Activated naive CD4-positive, alpha-beta T cell treated with anti-CD3 and anti-CD28 coated beads, Interleukin-2, amount 50 U/mL, for 72 hours (primary cell): ENCODE results near the gene TIMP3. TPM values are rescaled to one million over a fixed set of nuclear protein-coding genes. Genes with fewer than 3 reads are reported as not detected.
"Not testable (repeated sequence)": the region's sequence is repeated elsewhere in the genome, so short reads cannot be mapped to it uniquely, and the experiment has no call there.

Experiments used
- ATAC-seq, 2 donors: fragments of 150-1000 bp; cut with Tn5 transposase; 2 replicates each; pipeline ENCODE4 v1.10.0; 2021; ENCODE audit warnings: mild to moderate bottlenecking in 2 of 2, moderate library complexity in 2 of 2
- DNase-seq, 2 donors: peaks; one replicate each; pipeline ENCODE4 v3.0.0; 2021 to 2022; ENCODE audit warnings: low spot score in 2 of 2
- H3K27ac Mint-ChIP-seq, 2 donors: one replicate each; pipeline ENCODE4 v1.8.0; 2022; ENCODE audit warnings: mild to moderate bottlenecking in 2 of 2, mixed read lengths in 2 of 2
- H3K36me3 Mint-ChIP-seq, 2 donors: one replicate each; pipeline ENCODE4 v1.8.0; 2022; ENCODE audit warnings: mixed read lengths in 2 of 2
- H3K9me3 Mint-ChIP-seq, 2 donors: one replicate each; pipeline ENCODE4 v1.8.0; 2022; ENCODE audit warnings: mixed read lengths in 2 of 2
- total RNA-seq, 2 donors: library from RNA; stranded (reverse); gene quantifications; one replicate each; pipeline ENCODE4 v1.2.3, GENCODE V29; 2022

The TIMP3 gene
- total RNA-seq, 2 donors from 2014 or later = not detected

DNA sequence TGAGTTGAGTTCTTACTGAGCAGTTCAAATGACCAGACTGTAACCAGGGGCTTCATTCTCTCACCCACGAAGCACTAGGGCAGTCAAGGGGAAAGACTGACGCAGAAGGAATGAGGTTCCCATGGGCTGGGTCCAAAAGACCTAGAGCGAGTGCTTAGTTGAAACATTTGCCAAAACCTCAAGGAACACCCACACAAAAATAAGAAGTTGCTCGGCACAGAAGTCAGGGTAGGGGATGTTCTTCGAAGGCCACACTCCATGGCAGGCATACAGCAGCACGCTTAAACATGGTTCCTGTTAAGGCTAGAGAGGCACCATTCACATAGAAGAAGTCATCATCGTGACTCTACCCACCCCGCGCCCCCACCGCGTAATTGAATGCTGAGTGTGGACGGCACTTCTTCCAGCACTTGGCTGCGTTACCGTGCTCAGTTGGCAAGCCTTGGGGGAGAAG, 52.9 kb downstream of the TIMP3 start:
- H3K36me3 Mint-ChIP-seq = no peaks in the 10 kb centered on the region
- no peaks in the 10 kb centered on the region for H3K9me3 Mint-ChIP-seq
- DNase-seq (no peak), ATAC-seq (no peak)
- no peak overlapping the region for H3K27ac Mint-ChIP-seq

DNA sequence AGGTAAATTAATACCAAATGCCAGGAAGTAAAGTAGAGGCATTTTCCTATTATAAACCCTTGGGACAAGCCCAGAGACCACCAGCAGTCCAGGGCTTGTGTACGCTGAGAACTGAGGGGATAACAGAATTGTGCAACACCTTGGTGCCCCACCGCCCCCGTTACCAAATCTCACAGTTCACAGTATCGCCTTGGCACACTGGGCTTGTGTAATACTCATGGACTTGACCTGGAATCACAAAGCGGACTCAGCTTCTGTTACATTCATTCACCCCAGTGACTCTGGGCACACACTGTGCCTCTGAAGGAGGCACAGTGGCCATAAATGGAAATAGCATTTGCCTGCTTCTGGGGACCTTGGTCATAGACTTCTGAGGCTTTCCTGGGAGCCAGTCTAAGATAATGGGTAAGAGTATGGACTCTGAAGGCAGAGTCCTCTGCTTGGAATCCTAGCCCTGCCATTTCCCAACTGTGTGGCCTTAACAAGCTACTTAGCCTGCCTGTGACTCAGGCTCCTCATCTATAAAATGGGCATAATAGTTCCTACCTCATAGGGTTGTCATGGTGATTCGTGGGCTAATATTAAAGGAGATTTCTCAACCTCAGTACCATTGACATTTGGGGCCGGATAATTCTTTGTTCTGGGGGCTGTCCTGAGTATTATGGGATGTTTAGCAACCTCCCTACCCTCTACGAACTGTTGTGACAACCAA, 53.7 kb downstream of the TIMP3 start:
- Mint-ChIP-seq H3K36me3 (no peaks in the 10 kb centered on the region), H3K27ac (no peak overlapping the region), H3K9me3 (no peaks in the 10 kb centered on the region)
- ATAC-seq (no peak), DNase-seq (no peak)

DNA sequence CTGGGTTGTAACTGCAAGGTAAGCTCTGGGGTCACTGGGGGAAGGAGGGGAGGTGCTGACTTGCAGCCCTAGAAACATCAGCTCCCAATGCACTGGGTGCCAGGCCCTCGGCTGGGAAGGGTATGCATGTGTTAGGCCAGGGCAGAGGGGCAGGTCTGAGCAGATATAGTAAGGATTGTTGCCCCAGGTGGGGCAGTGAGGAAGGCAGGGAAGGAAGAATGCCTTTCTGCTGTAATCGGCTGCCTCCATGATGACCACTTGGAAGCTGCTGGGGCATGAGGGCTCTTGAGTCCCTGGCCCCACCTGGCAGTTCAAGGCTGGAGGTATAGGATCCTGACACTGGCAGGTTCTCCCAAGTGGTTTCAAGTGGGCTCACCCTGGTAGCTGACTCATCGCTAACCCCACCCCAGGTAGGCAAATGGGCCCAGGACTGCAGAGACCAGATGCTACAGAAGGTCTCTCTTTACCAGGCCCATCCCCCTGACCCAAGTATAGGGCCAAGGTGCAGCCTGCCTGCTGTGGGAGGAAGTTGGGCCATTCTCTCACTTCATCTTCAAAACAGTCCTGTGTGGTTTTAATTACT, 56.7 kb downstream of the TIMP3 start:
- H3K36me3 Mint-ChIP-seq = no peaks in the 10 kb centered on the region
- ATAC-seq (no peak), DNase-seq (no peak)
- no peak overlapping the region for H3K27ac Mint-ChIP-seq
- H3K9me3 Mint-ChIP-seq = no peaks in the 10 kb centered on the region

DNA sequence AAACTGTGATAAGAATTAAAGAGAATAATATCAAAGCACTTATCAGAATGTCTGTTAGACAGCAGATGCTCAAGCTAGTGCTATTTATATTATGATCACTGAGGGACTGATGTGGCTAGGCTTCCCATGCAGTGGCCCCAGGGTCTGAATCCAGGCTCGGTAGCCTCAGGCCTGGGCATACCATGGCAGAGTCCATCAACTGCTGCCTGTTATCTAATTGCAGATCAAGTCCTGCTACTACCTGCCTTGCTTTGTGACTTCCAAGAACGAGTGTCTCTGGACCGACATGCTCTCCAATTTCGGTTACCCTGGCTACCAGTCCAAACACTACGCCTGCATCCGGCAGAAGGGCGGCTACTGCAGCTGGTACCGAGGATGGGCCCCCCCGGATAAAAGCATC, 57.5 kb downstream of the TIMP3 start:
- Mint-ChIP-seq H3K36me3 (no peaks in the 10 kb centered on the region), H3K9me3 (no peaks in the 10 kb centered on the region), H3K27ac (no peak overlapping the region)
- ATAC-seq (no peak), DNase-seq (no peak)

DNA sequence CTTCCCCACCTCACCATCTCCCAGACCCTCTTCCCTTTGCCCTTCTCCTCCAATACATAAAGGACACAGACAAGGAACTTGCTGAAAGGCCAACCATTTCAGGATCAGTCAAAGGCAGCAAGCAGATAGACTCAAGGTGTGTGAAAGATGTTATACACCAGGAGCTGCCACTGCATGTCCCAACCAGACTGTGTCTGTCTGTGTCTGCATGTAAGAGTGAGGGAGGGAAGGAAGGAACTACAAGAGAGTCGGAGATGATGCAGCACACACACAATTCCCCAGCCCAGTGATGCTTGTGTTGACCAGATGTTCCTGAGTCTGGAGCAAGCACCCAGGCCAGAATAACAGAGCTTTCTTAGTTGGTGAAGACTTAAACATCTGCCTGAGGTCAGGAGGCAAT, 58.2 kb downstream of the TIMP3 start:
- Mint-ChIP-seq H3K9me3 (no peaks in the 10 kb centered on the region), H3K27ac (no peak overlapping the region), H3K36me3 (no peaks in the 10 kb centered on the region)
- no peak for DNase-seq
- no peak for ATAC-seq

DNA sequence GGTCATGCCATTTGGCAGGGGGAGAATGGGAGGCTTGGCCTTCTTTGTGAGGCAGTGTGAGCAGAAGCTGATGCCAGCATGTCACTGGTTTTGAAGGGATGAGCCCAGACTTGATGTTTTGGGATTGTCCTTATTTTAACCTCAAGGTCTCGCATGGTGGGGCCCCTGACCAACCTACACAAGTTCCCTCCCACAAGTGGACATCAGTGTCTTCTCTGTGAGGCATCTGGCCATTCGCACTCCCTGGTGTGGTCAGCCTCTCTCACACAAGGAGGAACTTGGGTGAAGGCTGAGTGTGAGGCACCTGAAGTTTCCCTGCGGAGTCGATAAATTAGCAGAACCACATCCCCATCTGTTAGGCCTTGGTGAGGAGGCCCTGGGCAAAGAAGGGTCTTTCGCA, 59.8 kb downstream of the TIMP3 start:
- Mint-ChIP-seq H3K9me3 (no peaks in the 10 kb centered on the region), H3K36me3 (no peaks in the 10 kb centered on the region), H3K27ac (no peak overlapping the region)
- no peak for ATAC-seq
- no peak for DNase-seq

DNA sequence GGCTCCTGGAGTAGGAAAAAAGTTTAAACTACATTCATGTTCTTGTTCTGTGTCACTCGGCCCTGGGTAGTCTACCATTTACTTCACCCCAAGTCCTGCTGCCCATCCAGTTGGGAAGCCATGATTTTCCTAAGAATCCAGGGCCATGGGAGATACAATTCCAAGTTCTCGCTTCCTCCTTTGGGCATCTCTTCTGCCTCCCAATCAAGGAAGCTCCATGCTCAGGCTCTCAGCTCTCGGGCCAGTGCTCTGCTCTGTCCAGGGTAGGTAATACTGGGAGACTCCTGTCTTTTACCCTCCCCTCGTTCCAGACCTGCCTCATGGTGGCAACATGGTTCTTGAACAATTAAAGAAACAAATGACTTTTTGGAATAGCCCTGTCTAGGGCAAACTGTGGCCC, 60.6 kb downstream of the TIMP3 start:
- Mint-ChIP-seq H3K36me3 (no peaks in the 10 kb centered on the region), H3K9me3 (no peaks in the 10 kb centered on the region), H3K27ac (no peak overlapping the region)
- ATAC-seq (no peak), DNase-seq (no peak)

DNA sequence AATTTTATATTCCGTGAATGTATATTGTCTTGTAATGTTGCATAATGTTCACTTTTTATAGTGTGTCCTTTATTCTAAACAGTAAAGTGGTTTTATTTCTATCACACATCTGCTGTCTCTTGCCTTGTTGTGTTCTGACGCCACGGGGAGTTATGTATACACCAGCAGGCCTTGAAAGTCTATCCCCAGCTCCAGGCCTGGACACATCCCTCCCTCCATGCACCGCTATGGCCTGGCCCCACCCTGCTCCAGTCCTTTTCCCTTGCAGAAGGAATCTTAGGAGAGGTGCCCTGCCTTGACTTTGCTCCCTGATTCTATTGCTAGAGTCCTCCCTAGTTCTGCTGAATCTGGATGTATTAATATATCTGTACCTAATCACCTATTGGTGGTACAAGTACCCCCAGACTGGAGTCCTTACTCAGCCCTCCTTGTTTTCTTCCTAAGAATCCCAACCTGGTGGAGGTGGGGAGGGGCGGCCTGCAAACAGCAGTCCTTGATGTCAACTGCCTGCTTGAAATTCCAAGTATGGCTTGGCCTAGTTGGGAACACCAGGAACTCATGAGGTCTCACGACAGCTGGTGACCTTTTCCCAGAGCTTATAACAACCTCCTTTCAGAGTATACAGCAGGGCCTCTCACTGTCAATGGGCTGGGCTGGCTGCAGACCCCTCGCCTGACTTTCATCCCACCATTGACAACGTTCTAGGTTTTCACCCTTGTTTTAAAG, 61.6 kb downstream of the TIMP3 start:
- Mint-ChIP-seq H3K36me3 (no peaks in the 10 kb centered on the region), H3K27ac (no peak overlapping the region), H3K9me3 (no peaks in the 10 kb centered on the region)
- ATAC-seq (no peak), DNase-seq (no peak)

DNA sequence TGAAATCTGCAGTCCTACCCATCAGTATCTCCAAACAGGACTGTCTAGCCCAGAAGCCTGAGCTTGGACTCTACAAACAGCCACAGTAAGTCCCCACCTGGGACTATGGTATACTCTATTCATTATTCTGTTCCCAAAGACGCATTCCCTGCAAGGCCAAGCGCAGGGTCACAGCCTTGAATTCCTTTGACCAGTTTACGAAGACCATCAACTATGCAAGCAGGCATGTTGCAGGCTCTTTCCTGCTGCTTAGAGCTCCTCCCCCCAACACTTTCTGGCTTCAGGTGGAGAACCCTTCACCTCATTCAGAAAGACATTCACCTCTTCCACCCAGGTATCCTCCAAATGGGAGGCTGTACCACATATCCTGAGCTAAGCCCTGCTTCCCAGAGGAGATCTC, 62.5 kb downstream of the TIMP3 start:
- Mint-ChIP-seq H3K9me3 (no peaks in the 10 kb centered on the region), H3K27ac (no peak overlapping the region), H3K36me3 (no peaks in the 10 kb centered on the region)
- DNase-seq (no peak), ATAC-seq (no peak)

DNA sequence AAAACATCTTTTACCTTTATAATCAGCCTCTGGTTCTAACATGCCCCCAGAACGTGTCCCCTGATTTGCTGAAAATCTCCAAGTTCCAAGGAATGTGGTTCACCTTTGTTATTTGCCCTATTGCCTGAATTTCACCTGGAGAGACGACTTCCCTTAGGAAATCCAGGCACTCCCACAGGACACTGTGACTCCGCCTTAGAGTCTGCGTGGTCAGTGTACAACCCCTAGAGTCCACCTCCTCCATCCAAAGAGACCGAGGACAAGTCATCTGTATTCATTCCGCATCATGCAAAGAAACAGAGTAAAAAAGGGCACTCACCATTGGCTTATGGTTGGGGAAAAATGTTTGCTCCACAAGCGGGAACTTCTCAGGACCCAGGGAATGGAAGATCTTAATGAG, 63.1 kb downstream of the TIMP3 start:
- Mint-ChIP-seq H3K9me3 (no peaks in the 10 kb centered on the region), H3K27ac (no peak overlapping the region)
- no peak for ATAC-seq

DNA sequence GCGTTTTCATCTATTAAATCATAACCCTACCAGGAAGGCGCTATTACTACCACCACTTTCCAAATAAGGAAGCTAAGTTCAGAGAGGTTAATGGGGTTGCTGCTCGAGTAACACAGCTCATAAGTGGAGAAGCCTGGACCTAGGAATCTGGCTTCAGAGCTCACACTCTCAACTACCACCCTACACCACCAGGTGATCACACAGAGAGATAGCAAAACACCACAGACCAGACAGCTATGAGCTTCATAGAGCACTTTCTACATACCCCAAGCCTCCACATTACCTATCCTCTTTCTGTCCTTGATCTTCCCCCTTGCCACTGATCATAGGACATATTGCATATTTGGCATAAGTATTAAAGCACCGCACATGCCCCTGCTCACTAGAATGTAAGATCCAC, 65.4 kb downstream of the TIMP3 start:
- Mint-ChIP-seq H3K9me3 (no peaks in the 10 kb centered on the region), H3K36me3 (no peaks in the 10 kb centered on the region), H3K27ac (no peak overlapping the region)
- DNase-seq = no peak
- ATAC-seq = no peak

More for the DNA sequence above, 63.1 kb downstream of the TIMP3 start:
- H3K36me3 Mint-ChIP-seq = no peaks in the 10 kb centered on the region
- DNase-seq = no peak

DNA sequence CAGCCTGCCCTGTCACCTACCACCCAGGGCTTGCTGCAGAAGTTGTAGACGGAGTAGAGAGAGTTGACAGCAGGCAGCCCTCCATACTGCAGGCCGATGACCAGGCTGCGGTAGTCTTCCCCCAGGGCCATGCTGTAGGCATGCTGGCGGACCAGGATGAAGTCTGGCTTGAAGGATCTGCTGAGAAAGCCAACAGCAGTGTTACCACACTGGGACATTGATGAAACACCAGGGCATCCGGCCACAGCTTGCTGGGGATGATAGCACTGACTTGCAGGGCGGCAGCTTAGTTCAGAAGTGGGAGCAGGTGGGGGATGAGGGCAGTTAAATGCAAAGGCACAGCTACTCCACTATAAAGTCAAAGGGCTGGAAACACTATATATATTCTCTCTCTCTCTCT, 67.4 kb downstream of the TIMP3 start:
- no peaks in the 10 kb centered on the region for H3K36me3 Mint-ChIP-seq
- no peak overlapping the region for H3K27ac Mint-ChIP-seq
- DNase-seq (no peak), ATAC-seq (no peak)
- no peaks in the 10 kb centered on the region for H3K9me3 Mint-ChIP-seq

DNA sequence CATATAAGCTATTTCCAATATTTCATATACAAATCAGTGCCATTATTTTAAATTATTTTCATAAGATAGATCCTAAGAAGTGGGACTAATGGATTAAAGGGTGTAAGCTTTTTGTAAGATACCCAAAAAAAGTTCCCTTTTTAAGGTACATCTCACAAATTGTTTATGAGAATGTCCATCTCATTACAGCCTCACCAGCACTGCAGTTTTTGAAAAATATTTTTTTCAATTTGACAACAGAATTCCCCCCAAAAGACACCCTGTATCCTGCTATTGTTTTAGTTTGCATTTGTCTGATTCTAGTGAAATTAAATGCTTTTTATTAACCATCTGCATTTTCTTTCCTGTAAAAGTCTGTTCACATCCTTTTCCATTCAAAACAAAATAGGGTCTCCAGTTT, 69.0 kb downstream of the TIMP3 start:
- no peak overlapping the region for H3K27ac Mint-ChIP-seq
- ATAC-seq (no peak), DNase-seq (no peak)
- H3K9me3 Mint-ChIP-seq = no peaks in the 10 kb centered on the region
- H3K36me3 Mint-ChIP-seq = no peaks in the 10 kb centered on the region

DNA sequence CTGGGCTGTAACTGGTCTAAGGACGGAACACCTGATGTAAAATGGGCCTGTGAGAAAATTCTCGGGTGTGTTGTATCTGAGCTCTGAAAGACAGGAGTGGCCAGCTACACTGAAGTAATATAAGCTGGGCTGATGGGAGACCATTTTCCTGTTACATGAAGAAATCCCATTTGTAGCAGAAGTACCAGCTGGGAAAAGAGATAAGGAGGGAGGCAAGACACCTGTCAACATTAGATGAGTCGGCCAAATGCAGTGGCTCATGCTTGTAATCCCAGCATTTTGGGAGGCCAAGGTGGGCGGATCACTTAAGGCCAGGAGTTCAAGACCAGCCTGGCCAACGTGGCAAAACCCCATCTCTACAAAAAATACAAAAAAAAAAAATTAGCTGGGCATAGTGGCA, 72.1 kb downstream of the TIMP3 start:
- not testable (repeated sequence) for H3K36me3 Mint-ChIP-seq, H3K9me3 Mint-ChIP-seq, ATAC-seq, H3K27ac Mint-ChIP-seq, DNase-seq

DNA sequence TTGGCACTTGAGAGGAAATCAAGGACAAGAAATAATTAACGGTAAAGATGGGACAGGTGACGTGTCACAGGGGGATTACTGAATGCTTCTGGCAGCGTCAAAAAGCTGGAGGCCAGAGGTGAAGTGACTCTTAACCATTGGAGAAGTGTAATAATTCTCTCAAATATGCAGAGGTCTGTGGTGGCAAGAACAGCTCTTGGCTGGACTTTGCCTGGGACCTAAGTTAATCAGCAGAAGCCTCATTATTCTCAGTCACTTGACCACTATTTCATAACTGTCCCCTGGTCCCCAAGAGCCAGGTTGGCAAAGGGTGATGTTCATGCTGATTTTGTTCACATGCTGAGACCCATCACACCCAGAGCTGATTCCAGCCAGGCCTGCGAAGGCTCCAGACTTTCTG, 72.9 kb downstream of the TIMP3 start:
- no peak overlapping the region for H3K27ac Mint-ChIP-seq
- no peaks in the 10 kb centered on the region for H3K9me3 Mint-ChIP-seq
- DNase-seq = no peak
- ATAC-seq = no peak
- H3K36me3 Mint-ChIP-seq = no peaks in the 10 kb centered on the region

DNA sequence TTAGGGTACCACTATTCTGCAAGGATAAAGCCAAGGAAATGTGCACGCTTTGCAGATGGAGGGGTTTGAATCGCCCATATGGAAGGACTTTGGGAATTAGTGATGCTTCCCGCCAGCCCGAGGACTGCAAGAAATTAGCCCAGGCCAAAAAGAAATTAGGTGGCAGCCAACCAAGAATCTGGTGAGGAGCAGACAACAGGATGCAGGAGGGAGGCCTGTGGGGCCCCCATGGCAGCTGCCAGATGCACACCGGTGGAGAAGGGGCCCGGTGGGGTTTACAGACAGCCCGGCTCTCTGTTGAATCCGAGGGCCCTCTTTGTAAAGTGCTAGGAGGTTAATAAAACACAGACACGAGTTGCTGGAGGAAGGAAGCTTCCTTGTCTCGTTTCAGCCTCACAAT, 73.5 kb downstream of the TIMP3 start:
- DNase-seq = no peak
- no peak overlapping the region for H3K27ac Mint-ChIP-seq
- no peaks in the 10 kb centered on the region for H3K9me3 Mint-ChIP-seq

DNA sequence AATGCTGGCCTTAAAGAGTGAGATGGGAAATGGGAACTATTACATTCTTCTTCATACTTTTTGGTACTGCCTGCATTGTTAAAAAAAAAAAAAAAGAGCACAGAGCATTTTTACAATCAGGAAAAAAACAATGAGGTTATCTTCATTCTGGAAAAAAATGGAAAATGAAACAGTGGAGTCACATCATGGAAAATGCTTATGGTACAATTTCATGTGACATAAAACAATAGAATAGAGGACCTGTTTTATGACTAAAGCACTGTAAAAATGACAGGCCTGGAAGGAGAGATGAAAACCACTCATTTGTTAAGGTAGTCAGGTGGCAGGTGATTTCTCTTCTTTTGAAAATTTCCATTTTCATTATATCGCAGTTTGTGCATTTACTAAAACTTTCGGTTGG, 75.0 kb downstream of the TIMP3 start:
- Mint-ChIP-seq H3K36me3 (no peaks in the 10 kb centered on the region), H3K9me3 (no peaks in the 10 kb centered on the region), H3K27ac (no peak overlapping the region)
- no peak for ATAC-seq
- no peak for DNase-seq

More for the DNA sequence above, 73.5 kb downstream of the TIMP3 start:
- H3K36me3 Mint-ChIP-seq = no peaks in the 10 kb centered on the region
- no peak for ATAC-seq

DNA sequence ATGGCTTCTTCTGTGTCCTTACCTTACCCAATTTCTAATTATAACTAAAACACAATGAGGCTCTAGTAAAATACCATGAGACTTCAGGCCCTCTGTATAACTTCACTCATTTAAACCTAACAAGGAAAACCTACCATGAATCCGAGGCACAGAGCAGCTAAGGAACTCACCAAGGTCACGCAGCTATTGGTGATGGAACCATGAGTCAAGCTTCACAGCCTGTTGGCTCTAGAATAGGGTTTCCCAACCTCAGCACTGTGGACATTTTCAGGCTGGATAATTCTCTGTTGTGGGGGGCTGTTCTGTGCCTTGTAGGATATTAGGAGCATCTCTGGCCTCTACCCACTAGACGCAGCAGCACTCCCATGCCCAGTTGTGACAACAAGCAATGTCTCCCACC, 75.7 kb downstream of the TIMP3 start:
- H3K9me3 Mint-ChIP-seq = no peaks in the 10 kb centered on the region
- H3K36me3 Mint-ChIP-seq = no peaks in the 10 kb centered on the region
- H3K27ac Mint-ChIP-seq = no peak overlapping the region
- DNase-seq = no peak
- no peak for ATAC-seq
